GM18498 (cell line): Measurements from ENCODE around the gene GYS2.
"Not testable (repeated sequence)": the region's sequence is repeated elsewhere in the genome, so short reads cannot be mapped to it uniquely, and the experiment has no call there.

Experiments
- ATAC-seq: cut with Tn5 transposase; IDR thresholded peaks from one replicate; pipeline ENCODE4 v1.9.1; 2021; ENCODE audit warnings: mild to moderate bottlenecking, moderate library complexity; ENCODE audit not compliant: unreplicated experiment

Gene GYS2

DNA sequence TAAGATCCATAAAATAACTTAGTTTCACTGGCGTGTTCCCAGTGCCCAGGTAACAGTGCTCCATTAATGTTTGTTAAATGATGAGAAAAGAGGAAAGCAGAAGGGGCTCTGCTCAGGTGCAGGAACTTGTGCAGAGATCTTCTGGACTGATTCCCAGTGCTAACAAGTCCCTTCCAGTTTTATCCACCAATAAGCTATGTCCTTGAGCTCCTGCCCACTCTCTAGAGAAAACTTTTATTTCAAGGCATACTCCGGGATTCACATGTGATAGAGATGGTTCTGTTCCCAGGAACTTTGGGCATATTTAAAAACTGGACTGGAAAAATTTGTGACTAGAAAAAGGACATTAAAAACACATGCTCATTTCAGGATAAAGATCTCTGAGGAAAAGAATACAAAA is 1.9 kb downstream of the GYS2 start:
- ATAC-seq, result no peak

DNA sequence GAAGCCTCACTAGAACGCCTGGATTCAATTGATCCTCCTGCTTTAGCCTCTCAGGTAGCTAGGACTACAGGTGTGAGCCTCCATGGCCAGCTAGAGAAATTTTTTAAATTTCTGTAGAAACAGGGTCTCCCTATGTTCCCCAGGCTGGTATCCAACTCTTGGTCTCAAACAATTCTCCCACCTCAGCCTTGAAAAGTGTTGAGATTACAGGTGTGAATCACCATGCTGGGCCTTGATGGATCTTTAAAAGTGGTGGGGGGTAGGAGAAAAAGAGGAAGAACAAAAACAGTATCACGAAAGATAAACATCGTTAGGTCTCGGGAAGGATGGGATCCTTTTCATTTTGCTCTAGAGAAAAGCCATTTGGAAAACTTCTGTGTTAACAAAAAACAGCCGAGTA is 4.5 kb downstream of the GYS2 start:
- ATAC-seq, result no peak

GRCh38 chr12:21599143-21599999 is 5.3 kb downstream of the GYS2 start:
- peak; percentile 53 for ATAC-seq

GRCh38 chr12:21598651-21599050 is 6.0 kb downstream of the GYS2 start:
- ATAC-seq, result no peak

GRCh38 chr12:21595356-21595755 is 9.3 kb downstream of the GYS2 start:
- ATAC-seq, result not testable (repeated sequence)

DNA sequence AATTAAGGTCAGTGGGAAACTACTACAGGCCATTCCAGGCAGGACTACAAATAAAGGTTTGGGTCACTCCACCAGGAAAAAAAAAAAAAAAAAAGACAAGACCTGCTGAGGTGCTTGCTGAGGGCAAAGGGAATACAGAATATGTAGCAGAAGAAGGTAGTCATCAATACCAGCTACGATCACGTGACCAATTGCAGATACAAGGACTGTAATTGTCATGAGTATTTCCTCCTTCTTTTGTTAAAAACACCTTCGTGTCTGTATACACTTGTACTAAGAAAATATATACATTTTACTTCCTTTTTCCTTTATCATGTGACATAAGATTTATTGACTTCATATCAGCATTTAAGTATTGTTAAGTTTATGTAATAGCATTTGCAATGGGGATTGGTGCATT is 19.2 kb downstream of the GYS2 start:
- ATAC-seq, result no peak

- ATAC-seq, result not testable (repeated sequence)
Measured at GRCh38 chr12:21584403-21585182, 20.1 kb downstream of the GYS2 start.

GRCh38 chr12:21583587-21583986 is 21.1 kb downstream of the GYS2 start:
- ATAC-seq, result no peak

DNA sequence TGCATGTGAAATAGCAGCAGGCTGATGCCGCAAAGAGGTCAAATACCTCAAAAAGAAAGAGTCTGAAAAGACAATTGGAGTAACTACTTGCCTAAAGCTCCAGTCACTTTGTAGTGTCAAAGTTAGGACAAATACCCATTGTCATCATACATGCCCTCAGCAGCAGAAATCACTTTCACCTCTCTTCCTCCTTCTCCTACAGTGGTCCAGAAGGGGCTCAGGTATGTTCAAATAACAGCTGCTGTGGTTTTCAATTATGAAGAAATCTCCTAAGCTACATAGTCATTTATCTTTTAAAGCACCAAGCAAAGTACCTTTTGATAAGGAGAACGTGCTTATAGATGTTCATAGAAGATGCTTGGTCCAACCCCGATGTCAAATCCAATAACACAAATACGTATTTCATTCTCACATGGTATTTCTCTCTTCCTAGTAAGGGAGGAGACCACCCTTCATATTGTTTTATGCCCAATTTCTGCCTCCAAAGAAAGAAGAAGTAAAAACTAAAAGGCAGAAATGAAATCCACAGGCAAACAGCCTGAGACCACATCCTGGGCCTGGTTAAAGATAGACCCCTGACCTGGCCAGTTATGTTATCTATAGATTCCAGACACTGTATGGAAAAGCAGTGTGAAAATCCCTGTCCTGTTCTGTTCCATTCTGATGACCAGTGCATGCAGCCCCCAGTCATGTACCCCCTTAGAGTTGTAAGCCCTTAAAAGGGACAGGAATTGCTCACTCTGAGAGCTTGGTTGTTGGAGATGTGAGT is 23.7 kb downstream of the GYS2 start:
- no peak for ATAC-seq

GRCh38 chr12:21577516-21577915 is 27.1 kb downstream of the GYS2 start:
- no peak for ATAC-seq

DNA sequence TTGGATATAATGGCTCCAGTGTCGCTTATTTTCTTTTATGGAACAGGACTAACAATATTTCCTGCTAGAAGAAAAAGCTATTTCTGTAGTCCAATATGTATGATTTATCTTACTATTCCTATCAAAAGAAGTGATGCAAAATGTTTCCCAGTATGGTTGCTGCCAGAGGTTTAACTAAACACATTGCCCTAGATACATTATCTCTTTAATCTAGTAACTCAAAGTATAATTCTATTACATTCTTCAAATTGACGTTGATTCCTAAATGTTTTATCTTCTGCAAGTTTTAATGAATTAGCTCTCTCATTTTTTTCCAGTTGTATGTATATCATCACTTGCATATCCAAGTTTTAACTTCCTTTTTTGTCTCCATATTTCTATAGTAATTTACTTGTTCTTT is 28.2 kb downstream of the GYS2 start:
- no peak for ATAC-seq

GRCh38 chr12:21573733-21574358 is 30.8 kb downstream of the GYS2 start:
- ATAC-seq, result no peak

- ATAC-seq, result no peak
Measured at GRCh38 chr12:21571046-21571445, 33.6 kb downstream of the GYS2 start.

DNA sequence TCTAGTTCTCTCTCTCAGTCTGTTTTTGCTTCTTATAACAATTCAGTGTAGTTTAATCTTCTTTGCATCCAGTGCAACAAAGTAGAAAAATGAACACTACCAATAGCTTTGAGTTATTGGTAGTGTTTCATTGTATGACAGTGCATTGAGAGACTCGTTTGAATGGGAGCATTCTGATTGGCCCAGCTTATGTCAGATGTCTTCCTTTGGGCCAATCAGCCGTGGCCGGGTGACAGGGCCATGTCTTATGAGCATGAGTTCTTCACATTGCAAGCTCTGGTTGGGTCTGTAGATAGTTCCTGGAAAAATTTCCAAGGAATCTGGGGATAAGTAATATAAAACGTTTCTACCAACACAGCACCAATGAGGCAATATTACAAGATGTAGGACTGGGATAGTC is 36.5 kb downstream of the GYS2 start:
- ATAC-seq, result no peak

DNA sequence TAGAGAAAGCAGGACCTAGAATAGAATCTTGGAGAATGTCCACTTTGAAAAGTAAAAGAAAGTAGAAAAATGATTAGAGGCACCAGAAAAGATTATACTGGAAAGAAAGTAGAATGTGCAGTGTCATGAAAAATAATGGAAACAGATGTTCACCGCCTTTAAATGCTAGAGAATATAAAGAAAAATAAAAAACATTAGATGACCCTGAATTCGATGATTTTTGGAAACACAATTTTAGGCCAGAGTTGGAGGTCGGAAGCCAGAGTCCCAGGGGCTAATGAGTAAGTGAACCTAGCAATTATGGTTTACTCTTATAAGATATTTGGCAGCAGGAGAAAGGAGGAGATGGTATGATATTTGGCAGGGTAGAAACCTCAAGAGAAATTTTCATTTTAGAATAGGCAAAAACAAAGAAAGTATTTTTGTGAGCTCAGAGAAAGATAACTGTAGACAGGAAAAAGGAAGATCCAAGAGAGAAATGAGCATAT is 37.7 kb downstream of the GYS2 start:
- ATAC-seq, result no peak

DNA sequence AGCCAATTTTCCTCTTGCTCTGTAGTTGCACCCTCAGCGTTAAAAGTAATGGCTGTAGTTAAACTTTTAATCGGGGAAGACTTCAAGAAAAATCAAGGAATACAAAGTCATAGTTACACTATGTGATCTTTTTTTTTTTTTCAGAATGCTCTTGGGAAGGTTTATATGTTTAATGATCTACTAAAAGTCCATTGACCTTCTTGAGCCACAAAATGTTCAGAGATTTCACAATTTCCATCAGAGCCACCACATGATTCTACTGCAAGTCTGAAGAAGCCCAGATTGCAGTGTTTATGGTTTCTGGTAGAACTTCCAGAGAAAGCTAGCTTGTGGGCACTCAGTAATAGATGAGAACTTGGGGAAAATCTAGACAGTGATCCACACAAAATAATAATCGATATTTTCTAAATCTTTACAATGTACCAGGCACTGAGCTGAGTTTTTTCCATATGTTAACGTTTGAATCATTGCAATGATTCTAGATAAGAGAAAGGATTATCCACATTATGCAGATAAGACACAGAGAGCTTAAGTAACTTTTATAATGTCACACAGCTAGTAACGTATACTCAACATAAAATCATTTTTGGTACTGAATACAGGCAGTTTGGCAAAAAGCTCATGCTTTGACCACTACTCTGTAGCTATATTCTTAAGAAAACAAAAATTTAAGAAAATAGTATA is 38.3 kb downstream of the GYS2 start:
- no peak for ATAC-seq

GRCh38 chr12:21562859-21563258 is 41.8 kb downstream of the GYS2 start:
- no peak for ATAC-seq

DNA sequence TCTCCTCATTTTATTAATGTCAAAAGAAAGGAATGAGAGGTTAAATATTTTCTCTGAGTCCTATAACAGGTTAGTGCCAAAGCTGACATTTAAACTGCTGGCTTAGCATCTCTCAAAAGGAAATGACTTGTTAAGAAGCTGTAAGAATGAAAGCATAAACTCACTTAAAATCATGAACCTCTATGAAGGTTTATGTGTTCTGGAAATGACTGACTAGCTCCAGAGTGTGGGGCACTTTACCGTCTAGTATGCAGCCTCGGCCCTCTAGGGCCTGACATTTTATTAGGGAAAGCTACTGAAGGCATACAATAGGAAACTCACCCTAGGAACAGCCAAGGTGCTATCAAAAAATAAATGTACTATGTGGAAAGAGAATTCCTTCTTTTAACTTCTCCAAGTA is 43.5 kb downstream of the GYS2 start:
- no peak for ATAC-seq

DNA sequence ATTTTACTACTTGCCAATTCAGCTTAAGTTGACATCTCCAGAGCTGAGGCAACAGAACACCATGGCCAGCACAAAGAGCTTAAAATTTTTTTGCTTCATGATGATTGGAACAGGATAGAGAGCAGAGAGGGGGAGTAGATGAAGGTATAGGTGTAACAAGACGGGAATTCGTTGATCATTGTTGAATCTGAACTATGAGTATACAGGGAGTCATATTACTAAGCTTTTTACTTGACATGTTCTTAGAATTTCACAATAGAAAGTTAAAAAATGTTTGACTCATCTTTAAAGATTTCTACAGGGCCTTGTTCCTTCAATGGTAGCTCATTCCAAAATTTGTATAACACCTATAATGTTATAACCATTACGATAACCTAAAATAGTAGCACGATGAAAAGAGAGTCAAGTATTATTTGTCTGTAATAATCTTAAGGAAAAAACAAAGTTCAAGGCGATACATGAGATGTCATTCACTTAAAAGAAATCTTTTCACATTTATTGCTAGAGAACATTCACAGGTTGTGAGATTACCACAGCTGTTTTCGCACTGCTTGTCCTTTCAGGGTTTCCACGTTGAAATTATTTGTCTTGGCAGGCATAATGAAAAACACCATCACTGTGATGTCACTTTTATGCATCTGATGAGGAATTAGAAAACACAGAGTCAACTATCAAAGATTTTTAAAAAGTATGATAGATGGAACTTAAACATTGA is 44.6 kb downstream of the GYS2 start:
- ATAC-seq, result no peak
